Measurements from ENCODE around the gene POTED.
"Not testable (repeated sequence)": the region's sequence is repeated elsewhere in the genome, so short reads cannot be mapped to it uniquely, and the experiment has no call there.

POTED gene

GRCh38 chr21:13609477-13609876 lies at the start of gene POTED:
TSS of gene POTED (plus strand) at chr21:13609777. CDS start at chr21:13610229, 452 bp downstream.
- DNase-seq = not testable (repeated sequence)

DNA sequence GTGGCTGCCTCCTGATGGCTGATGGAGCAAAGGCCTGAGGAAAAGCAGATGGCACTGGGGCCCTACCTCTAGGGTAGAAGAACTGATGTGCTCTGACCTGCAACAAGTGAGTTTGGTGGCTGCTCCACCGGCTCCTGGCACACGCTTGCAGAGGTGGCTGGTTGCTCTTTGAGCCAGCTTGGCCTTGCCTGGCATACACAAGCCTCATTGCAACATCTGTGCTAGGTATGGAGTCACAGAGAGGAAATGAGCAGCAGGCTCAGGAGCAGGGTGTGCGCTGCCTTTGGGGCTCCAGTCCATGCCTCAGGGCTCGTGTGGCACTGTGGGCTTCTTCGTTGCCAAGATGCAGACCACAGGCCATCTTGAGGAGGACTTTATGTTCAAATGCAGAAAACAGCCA lies 40.5 kb downstream of the POTED start:
- not testable (repeated sequence) for DNase-seq

DNA sequence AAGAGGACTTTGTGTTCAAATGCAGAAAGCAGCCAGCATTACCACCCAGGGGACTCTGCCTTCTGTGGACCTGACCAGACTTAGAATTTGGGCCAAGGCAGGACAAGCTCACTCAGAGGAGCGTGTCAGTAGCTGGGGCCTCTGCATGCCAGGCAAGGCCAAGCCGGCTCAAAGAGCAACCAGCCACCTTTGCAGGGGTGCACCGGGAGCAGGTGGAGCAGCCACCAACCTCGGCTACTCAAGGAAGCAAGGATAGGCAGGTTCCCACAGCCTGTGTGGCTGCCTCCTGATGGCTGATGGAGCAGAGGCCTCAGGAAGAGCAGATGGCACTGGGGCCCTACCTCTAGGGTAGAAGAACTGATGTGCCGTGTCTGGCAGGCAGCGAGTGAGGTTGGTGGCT lies 42.2 kb downstream of the POTED start:
- not testable (repeated sequence) for DNase-seq
